K562 (cell line): ENCODE results near the gene RBM34. TPM values are rescaled to one million over a fixed set of nuclear protein-coding genes. Genes with fewer than 3 reads are reported as not detected.

Experiments used
- BRCA1 ChIP-seq, 2 experiments: fragments of 450-650 bp in 1 of 2; sonication (generic) in 1 of 2; formaldehyde crosslinking in 1 of 2; IDR thresholded peaks; 2 replicates each; pipeline versions ENCODE4 v1.5.0 to v1.6.1; 2017 to 2020; ENCODE audit warnings: mild to moderate bottlenecking in 1 of 2, missing genetic modification reagents in 1 of 2
- DDX20 ChIP-seq: fragments of 450-650 bp; IDR thresholded peaks from 2 replicates; pipeline ENCODE4 v1.6.1; 2016; ENCODE audit warnings: missing genetic modification characterization, low read depth, mild to moderate bottlenecking, missing compliant biosample characterization, moderate library complexity
- FOXJ2 ChIP-seq: fragments of 200-800 bp; sonication (Bioruptor generic); IDR thresholded peaks from 2 replicates; pipeline ENCODE4 v1.6.1; 2016; ENCODE audit warnings: missing genetic modification characterization, missing compliant biosample characterization
- GTF2E2 ChIP-seq: fragments of 200-800 bp; sonication (Bioruptor generic); IDR thresholded peaks from 2 replicates; pipeline ENCODE4 v1.6.1; 2016; ENCODE audit warnings: missing genetic modification characterization, missing compliant biosample characterization
- HMG20A ChIP-seq: fragments of 450-650 bp; formaldehyde crosslinking; conservative IDR thresholded peaks from 2 replicates; pipeline ENCODE4 v1.4.0; 2020; ENCODE audit warnings: mild to moderate bottlenecking, mixed read lengths
- ILK ChIP-seq: fragments of 450-650 bp; IDR thresholded peaks from 2 replicates; pipeline ENCODE4 v1.6.1; 2016; ENCODE audit warnings: missing genetic modification characterization, low read depth, mild to moderate bottlenecking, missing compliant biosample characterization, moderate library complexity, borderline replicate concordance
- KDM5B ChIP-seq: fragments of 200-600 bp; sonication (generic); IDR thresholded peaks from 2 replicates; pipeline ENCODE4 v1.6.1; 2012; ENCODE audit warnings: low read depth, mild to moderate bottlenecking, moderate library complexity, low read length, control low read depth, inconsistent platforms; ENCODE audit not compliant: insufficient replicate concordance
- RCOR1 ChIP-seq, 2 experiments: IDR thresholded peaks; 2 replicates each; pipeline ENCODE4 v1.6.1; 2012; ENCODE audit warnings: low read depth in 2 of 2, low read length in 2 of 2, borderline replicate concordance in 1 of 2, improper control_type of control experiment in 1 of 2
- SIN3B ChIP-seq: fragments of 450-650 bp; IDR thresholded peaks from 2 replicates; pipeline ENCODE4 v1.6.1; 2017; ENCODE audit warnings: low read depth, mild to moderate bottlenecking, moderate library complexity
- SMAD1 ChIP-seq: fragments of 150-350 bp; IDR thresholded peaks from 2 replicates; pipeline ENCODE4 v1.6.1; 2014; ENCODE audit warnings: low read length, low read depth; ENCODE audit not compliant: partially characterized antibody
- ZNF707 ChIP-seq: fragments of 250-450 bp; sonication (Bioruptor Pico); conservative IDR thresholded peaks from 2 replicates; pipeline ENCODE4 v1.8.0; 2022; ENCODE audit warnings: inconsistent platforms, mild to moderate bottlenecking, moderate library complexity
- ZNF766 ChIP-seq: fragments of 200-800 bp; sonication (Bioruptor generic); conservative IDR thresholded peaks from 2 replicates; pipeline ENCODE4 v1.6.1; 2016; ENCODE audit warnings: missing genetic modification characterization, missing compliant biosample characterization
- polyA plus RNA-seq, 8 experiments: library from polyadenylated mRNA; depleted of rRNA in 4 of 8; stranded (reverse) in 5 of 8; unstranded in 3 of 8; fragments of >200 nt; fragmentation: Nextera tagmentation in 2 of 8; fragmentation: Illumina TruSeq in 1 of 8; extraction: Ambion mirVana in 2 of 8; extraction: Trizol in 1 of 8; gene quantifications; 2 replicates each; pipeline versions ENCODE4 v1.2.1 to v1.2.3, GENCODE V29; 2011 to 2014; ENCODE audit warnings: inconsistent platforms in 1 of 8, missing spikeins in 1 of 8
- total RNA-seq, 7 experiments: library from RNA; depleted of rRNA in 6 of 7; stranded (reverse); fragments of >200 nt in 6 of 7; fragmentation: Illumina TruSeq in 2 of 7; extraction: Trizol in 2 of 7; gene quantifications; 2 replicates each; pipeline versions ENCODE4 v1.2.1 to v1.2.3, GENCODE V29; 2011 to 2021; ENCODE audit warnings: low replicate concordance in 1 of 7
- TF ChIP-seq, protein P1 (sequence below), 2 experiments: fragments of 450-650 bp; formaldehyde crosslinking in 1 of 2; IDR thresholded peaks; 2 replicates each; pipeline versions ENCODE4 v1.4.0 to v1.6.1; 2014 to 2020; ENCODE audit warnings: mild to moderate bottlenecking in 2 of 2, borderline replicate concordance in 1 of 2, low read depth in 1 of 2
- TF ChIP-seq, protein P2 (sequence below), 2 experiments: fragments of 450-650 bp; IDR thresholded peaks; 2 replicates each; pipeline ENCODE4 v1.6.1; 2016

Gene RBM34
- total and polyA plus RNA-seq, 9 of the 15 experiments (the other 6 are each of a cell fraction or from before 2014, with no cell fraction given) = 64.0 to 178 (median 124) TPM

DNA sequence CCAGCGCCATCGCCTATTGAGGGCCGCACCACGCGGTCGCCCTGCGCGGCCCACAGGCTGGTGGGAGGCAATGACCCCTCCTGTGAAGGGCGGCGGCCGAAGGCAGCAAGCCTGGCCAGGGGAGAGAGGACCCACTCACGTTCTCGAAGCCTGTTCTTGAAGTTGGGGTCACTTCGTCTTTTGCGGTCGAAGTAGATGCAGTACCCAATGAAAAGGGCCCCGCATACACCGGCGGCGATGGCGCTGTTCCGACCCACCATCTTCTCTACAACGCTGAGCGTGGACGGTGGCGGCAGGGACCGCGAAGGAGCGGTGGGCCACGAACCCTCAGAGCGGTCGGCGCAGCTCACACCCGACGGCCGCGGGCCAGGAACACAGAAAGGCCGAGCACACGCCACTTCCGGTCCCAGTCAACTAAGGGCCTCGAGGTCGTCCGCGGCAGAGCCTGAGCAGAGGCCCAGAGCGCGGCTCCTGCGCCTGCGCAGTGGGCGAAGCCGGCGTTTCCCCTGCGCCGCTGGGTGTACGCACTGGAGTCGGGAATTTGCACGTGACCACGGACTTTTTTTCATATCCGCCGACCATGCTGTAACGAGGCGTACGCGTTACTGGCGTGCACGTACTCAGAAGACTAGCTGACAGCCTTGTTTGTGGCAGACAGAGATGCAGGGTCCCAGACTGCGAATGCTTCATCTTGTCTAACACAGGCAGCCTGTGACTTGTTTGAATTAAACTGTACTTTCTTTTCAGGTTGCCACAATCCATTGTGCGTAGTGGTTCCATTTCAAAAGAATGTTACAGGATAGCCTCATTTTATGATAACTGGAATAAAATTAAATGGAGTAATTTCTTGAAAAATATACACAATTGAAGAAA lies 32.4 kb downstream of the RBM34 start, which contains the start of gene TOMM20 (continued):
- TF ChIP-seq ILK (tag) (0 out of 2 replicates have a peak, but pooled peaks have one; percentile 10), RCOR1 (IDR thresholded peaks at IDR 0.05; ENCODE audit: borderline replicate concordance in 1 of 2, low read depth in 2 of 2, low read length in 2 of 2) (0 out of 4 replicates have a peak, but pooled peaks of 1 of the 2 experiments have one; percentile 4), HMG20A (CRISPR knock-in tag) (no peak), DDX20 (tag) (0 out of 2 replicates have a peak, but pooled peaks have one; percentile 37), SIN3B (no peak; the same call in 1 of the 2 replicates), FOXJ2 (no peak), GTF2E2 (tag) (no peak; the same call in 1 of the 2 replicates), KDM5B (peak; percentile 96), SMAD1 (peak; percentile 51), ZNF707 (no peak), ZNF766 (CRISPR knock-in tag) (peak; percentile 49; the same call in 1 of the 2 replicates), BRCA1 (IDR thresholded peaks at IDR 0.05) (no peak), BRCA1 (CRISPR knock-in tag; IDR thresholded peaks at IDR 0.05) (no peak)
- TF ChIP-seq, protein P1, sequence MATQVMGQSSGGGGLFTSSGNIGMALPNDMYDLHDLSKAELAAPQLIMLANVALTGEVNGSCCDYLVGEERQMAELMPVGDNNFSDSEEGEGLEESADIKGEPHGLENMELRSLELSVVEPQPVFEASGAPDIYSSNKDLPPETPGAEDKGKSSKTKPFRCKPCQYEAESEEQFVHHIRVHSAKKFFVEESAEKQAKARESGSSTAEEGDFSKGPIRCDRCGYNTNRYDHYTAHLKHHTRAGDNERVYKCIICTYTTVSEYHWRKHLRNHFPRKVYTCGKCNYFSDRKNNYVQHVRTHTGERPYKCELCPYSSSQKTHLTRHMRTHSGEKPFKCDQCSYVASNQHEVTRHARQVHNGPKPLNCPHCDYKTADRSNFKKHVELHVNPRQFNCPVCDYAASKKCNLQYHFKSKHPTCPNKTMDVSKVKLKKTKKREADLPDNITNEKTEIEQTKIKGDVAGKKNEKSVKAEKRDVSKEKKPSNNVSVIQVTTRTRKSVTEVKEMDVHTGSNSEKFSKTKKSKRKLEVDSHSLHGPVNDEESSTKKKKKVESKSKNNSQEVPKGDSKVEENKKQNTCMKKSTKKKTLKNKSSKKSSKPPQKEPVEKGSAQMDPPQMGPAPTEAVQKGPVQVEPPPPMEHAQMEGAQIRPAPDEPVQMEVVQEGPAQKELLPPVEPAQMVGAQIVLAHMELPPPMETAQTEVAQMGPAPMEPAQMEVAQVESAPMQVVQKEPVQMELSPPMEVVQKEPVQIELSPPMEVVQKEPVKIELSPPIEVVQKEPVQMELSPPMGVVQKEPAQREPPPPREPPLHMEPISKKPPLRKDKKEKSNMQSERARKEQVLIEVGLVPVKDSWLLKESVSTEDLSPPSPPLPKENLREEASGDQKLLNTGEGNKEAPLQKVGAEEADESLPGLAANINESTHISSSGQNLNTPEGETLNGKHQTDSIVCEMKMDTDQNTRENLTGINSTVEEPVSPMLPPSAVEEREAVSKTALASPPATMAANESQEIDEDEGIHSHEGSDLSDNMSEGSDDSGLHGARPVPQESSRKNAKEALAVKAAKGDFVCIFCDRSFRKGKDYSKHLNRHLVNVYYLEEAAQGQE (IDR thresholded peaks at IDR 0.05; ENCODE audit: borderline replicate concordance) = peak; percentile 60
- TF ChIP-seq, protein P1 (CRISPR knock-in tag; IDR thresholded peaks at IDR 0.05; ENCODE audit: low read depth) = peak; percentile 56; the same call in 1 of the 2 replicates
- TF ChIP-seq, protein P2, sequence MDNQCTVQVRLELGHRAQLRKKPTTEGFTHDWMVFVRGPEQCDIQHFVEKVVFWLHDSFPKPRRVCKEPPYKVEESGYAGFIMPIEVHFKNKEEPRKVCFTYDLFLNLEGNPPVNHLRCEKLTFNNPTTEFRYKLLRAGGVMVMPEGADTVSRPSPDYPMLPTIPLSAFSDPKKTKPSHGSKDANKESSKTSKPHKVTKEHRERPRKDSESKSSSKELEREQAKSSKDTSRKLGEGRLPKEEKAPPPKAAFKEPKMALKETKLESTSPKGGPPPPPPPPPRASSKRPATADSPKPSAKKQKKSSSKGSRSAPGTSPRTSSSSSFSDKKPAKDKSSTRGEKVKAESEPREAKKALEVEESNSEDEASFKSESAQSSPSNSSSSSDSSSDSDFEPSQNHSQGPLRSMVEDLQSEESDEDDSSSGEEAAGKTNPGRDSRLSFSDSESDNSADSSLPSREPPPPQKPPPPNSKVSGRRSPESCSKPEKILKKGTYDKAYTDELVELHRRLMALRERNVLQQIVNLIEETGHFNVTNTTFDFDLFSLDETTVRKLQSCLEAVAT (IDR thresholded peaks at IDR 0.05) = peak in 1 of 2 experiments; percentile 35; a peak in 1 of 4 replicates
